ENCODE results near the gene IDI1.
"Not testable (repeated sequence)": the region's sequence is repeated elsewhere in the genome, so short reads cannot be mapped to it uniquely, and the experiment has no call there.

Gene IDI1

DNA sequence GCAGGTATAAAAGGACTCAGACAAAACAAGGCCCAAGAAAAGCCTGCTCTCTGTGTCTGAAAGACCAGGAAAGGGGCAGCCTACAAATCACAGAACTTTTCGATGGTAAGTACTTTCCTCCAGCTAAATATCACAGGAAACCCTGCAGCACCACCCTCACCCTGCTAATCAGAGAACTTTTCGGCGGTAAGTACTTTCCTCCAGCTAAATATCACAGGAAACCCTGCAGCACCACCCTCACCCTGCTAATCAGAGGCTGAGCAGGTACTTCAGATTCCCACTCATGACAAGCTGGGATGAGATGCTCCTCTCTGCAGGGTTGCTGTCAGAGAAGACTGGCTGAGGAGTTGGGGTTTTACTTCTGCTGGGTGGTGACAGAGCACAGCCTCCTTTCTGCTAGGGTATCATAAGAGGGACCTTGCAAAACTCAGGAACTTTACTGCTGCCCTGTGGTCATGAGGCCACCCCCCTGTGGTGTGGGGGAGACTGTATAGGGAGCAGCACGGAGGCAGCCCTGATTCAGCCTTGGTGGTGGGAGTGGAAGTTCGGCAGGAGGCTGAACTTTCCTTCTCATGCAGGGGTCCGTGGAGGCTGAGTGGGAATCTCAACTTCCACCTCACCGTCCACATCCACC, 14.4 kb upstream of the IDI1 start:
- DNase-seq, result no peak

- DNase-seq, result no peak
Observed at GRCh38 chr10:1061930-1062774, 13.2 kb upstream of the IDI1 start.

DNA sequence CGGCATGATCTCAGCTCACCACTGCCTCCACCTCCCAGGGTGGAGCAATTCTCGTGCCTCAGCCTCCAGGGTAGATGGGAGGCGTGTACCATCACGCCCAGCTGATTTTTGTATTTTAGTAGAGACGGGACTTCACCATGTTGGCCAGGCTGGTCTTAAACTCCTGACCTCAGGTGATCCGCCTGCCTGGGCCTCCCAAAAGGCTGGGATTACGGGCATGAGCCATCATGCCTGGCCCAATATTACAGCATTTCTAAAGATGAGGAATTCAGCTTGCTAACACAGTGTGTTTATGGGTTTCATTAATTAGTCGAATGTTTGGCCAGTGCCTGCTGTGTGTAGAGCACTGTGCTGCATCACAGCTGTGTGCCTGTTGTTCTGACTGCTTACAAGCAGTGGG, 11.0 kb upstream of the IDI1 start:
- no peak for DNase-seq

- no peak for DNase-seq
Observed at GRCh38 chr10:1058017-1058416, 9.1 kb upstream of the IDI1 start.

- no peak for DNase-seq
Observed at GRCh38 chr10:1057106-1057657, 8.3 kb upstream of the IDI1 start.

DNA sequence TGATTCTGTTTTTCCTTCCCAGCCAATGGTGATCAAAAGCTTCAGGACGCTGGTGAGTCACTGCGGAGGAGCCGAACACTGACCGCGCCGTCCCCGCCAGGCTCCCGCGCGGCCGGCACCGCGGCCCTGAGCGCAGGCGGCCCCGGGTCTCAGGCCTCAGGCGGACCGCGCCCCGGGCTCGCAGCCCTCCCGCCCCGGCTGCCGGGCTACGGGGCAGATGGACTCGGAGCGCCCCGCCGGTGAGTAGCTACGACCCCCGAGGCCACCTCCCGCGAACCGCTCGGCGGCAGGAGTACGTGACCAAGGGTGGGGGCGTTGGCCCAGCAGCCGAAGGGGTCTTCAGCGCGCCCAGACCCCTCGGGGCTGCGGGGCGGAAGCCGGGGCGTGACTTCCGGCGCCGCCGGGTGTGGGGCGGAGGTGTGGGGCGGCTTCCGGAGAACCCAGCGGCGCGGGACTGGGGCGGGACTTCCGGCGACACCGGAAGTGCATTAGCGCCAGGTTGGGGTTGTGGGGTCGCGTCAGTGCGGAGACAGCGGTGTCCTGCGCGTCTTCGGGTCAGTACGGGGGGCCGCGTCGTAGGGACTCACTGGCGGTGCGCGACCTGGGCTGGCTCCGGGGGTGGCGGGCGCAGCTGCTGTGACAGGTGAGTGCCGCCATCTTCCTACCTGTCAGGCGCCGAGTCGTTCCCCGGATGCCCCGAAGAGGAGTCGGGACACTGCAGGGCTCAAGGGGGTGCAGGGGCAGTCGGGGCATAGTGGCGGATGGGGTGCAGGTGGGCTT, 7.6 kb upstream of the IDI1 start, which contains the start of gene WDR37:
WDR37 (plus strand) TSS at position 60 of the 780 bp plus-strand sequence. CDS start 15,771 bp downstream, outside the sequence.
- DNase-seq, result peak; percentile 84

DNA sequence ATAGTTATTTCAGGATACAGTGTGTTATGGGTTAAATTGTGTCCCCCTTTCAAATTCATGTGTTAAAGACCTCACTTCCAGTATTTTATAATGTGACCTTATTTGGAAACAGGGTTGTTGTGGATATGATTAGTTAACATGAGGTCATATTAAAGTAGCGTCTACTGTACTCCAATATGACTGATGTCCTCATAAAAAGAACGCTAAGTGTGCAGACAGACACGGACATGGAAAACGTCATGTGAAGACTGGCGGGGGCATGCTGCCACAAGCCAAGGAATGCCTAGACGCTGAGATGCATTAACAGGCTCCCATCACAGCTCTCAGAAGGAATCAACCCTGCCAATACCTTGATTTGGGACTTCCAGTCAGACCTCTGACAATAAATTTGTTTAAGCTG, 5.8 kb upstream of the IDI1 start:
- DNase-seq, result no peak

GRCh38 chr10:1050554-1050953, 1.6 kb upstream of the IDI1 start:
- no peak for DNase-seq

GRCh38 chr10:1050145-1050544, 1.2 kb upstream of the IDI1 start:
- no peak for DNase-seq

GRCh38 chr10:1049425-1049958, 573 bp upstream of the IDI1 start:
- no peak for DNase-seq

GRCh38 chr10:1048349-1048731, 579 bp downstream of the IDI1 start:
- peak; percentile 77 for DNase-seq

DNA sequence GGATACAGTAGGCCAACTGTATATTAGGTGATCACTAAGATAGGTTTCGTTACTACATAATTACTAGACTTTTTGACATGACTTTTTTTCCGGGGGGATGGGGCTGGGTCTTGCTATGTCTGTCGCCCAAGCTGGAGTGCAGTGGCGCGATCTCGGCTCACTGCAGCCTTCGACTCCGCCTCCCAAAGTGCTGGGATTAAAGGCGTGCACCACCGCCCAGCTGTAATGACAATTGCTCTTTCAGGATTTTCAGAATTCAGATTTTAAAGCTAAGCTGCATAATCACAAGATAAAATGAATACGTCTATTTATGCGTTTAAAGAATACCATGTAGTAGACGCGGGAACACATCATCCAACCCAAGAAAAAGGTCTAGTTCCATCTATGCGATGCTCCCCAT, 982 bp downstream of the IDI1 start:
- DNase-seq, result peak; percentile 51

DNA sequence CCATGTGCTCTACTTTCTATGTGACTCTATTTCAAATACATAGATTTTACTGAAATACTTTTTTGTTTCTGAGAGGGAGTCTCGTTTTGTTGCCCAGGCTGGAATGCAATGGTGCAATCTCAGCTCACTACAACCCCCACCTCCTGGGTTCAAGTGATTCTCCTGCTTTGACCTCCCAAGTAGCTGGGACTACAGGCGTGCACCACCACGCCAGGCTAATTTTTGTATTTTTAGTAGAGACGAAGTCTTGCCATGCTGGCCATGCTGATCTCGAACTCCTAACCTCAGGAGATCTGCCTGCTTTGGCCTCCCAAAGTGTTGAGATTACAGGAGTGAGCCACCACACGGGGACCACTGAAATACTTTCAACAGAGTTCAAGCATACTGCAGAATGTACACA, 3.5 kb downstream of the IDI1 start:
- no peak for DNase-seq

- no peak for DNase-seq
Observed at GRCh38 chr10:1044964-1045363, 4.0 kb downstream of the IDI1 start.

DNA sequence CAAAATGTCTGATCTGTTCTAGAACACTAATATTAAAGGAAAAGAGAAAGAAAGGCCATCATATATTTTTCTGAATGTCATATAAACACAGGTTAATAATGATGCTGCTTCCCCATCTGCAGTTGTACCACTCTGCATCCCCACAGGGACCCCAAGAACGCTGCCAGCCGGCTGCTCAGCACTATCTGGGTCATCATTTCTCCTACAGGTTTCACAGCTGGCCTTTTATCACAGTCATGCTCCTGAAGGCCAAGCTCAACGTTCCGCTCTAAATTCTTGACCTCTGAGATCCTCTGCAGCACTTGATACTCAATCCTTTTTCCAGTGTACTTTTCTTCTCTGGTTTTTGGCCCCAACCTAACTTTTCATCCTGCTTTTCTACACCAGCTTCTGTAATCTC, 4.8 kb downstream of the IDI1 start:
- DNase-seq, result no peak

GRCh38 chr10:1043532-1043995, 5.4 kb downstream of the IDI1 start:
- peak; percentile 43 for DNase-seq

DNA sequence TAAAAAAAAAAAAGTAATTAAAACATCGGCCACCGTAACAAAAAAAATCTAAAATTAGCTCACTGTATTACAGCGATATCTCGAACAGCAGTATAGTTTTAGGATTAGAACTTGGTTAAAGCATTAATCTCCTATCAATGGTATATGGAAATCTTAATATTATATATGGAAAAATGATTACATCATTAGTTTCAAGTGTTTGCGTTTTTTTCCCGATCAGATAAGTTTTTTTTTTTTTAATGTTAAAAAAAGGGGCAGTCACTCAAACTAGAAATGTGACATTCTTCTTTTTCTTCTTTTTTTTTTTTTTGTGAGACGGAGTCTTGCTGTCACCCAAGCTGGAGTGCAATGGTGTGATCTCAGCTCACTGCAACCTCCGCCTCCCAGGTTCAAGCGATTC, 7.4 kb downstream of the IDI1 start:
- DNase-seq, result no peak

DNA sequence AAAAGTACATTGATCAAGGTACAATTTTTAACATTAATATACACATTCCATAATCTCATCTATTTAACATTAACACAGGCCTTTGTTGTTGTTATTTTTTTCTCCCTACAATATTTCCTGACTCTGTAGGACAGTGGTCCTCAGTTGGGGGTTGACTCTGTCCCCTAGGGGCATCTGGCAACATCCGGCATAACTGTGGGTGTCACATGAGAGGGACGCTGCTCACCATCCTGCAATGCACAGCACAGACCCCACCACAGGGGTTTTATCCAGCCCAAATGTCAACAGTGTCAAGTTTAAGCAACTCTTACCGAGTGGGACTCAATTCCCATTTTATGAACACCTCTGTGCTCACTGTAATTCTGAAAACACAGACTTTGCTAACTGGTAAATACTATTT, 8.8 kb downstream of the IDI1 start:
- no peak for DNase-seq

DNA sequence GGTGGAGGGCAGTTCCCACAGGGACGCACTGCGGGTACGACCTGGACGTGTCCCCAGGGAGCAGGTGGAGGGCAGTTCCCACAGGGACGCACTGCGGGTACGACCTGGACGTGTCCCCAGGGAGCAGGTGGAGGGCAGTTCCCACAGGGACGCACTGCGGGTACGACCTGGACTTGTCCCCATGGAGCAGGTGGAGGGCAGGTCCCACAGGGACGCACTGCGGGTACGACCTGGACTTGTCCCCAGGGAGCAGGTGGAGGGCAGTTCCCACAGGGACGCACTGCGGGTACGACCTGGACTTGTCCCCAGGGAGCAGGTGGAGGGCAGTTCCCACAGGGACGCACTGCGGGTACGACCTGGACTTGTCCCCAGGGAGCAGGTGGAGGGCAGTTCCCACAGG, 10.2 kb downstream of the IDI1 start:
- DNase-seq, result not testable (repeated sequence)

DNA sequence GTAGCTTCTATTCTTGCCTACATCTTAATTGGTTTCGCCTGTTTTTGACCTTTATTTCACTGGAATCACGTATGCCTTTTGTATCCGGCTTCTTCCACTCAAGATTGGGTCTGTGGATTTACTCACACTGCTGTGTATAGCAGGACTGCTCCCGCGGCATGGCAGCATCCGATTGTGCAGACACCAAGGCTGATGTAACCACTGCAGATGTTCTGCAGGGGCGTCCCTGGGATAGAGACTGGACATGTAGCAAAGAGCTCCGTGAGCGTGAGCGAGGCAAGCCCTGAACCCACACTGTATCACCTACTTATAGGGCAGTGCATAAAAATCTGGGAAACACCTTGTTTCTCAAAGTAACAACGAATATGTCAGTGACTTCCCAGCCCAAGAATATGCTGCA, 11.8 kb downstream of the IDI1 start:
- peak; percentile 42 for DNase-seq

DNA sequence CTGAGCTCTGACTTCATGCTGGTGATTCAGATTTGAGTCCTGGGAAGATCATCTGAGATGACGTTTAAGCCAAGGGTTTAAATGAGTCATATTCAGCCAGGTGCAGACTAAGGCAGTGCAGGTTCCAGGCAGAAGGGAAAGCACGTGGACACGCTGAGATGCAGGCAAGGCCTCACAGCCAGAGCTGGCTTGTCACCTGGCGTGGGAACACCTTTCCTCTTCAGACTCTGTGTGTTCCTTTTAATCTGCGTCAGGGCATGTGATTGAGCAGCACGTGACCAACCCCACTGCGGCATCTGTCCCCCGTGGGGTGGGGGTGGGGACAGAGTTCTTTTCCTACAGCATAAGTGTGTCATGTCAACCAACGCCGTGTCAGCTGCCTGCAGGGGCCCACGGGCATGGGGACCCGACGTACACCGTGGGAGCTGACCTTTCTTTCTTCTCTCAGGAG, 12.6 kb downstream of the IDI1 start:
- no peak for DNase-seq

DNA sequence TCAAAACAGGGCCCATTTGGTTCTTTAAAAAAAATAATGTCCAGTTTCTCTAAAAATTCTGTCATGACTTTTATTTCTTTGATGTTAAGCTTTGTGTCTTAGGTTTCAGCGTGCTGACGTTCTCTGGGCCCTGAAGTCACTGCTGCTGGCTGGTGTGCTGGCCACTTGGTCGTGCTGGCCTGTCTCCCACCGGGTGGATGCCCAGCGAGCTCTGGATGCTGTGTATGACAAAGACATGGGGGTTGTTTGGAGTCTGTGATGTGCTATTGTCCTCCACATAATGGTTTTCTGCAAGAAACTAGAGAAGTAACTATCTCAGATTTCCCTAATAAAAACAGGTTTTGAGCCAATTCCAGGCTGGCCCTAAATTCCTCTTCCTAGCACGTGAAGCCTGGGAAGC, 13.7 kb downstream of the IDI1 start:
- DNase-seq, result peak; percentile 60

GRCh38 chr10:1034758-1035157, 14.2 kb downstream of the IDI1 start:
- peak; percentile 63 for DNase-seq

Measured in midbrain (tissue), 1 donor.